Smooth muscle cell (in vitro differentiated cells): ENCODE measurements around the gene CAMSAP1. TPM values are rescaled to one million over a fixed set of nuclear protein-coding genes. Genes with fewer than 3 reads are reported as not detected.

Experiments
- DNase-seq: peaks from one replicate; lab custom pipeline; 2025; ENCODE audit not compliant: unreplicated experiment; lab: John Stamatoyannopoulos, UW
- H2AFZ ChIP-seq: fragments of 200-600 bp; sonication (generic); 2 replicates; pipeline ENCODE4 v1.6.0; 2016; ENCODE audit warnings: antibody characterized with exemption, low read depth, mild to moderate bottlenecking
- H3F3A ChIP-seq: fragments of 200-600 bp; sonication (generic); 2 replicates; pipeline ENCODE4 v1.6.0; 2017; ENCODE audit warnings: antibody characterized with exemption, low read depth
- H3K27ac ChIP-seq: fragments of 200-600 bp; sonication (generic); 2 replicates; pipeline ENCODE4 v1.5.1; 2016; ENCODE audit warnings: low read depth, mild to moderate bottlenecking
- H3K27me3 ChIP-seq: fragments of 200-600 bp; sonication (generic); 2 replicates; pipeline ENCODE4 v1.6.1; 2016; ENCODE audit warnings: low read depth, mild to moderate bottlenecking
- H3K36me3 ChIP-seq: fragments of 200-600 bp; sonication (generic); 2 replicates; pipeline ENCODE4 v1.5.1; 2016; ENCODE audit warnings: low read depth
- H3K4me1 ChIP-seq: fragments of 200-600 bp; sonication (generic); 2 replicates; pipeline ENCODE4 v1.5.1; 2016; ENCODE audit warnings: low read depth
- H3K4me2 ChIP-seq: fragments of 200-600 bp; sonication (generic); 2 replicates; pipeline ENCODE4 v1.6.0; 2016; ENCODE audit warnings: mild to moderate bottlenecking
- H3K4me3 ChIP-seq: fragments of 200-600 bp; sonication (generic); 2 replicates; pipeline ENCODE4 v1.5.1; 2016; ENCODE audit warnings: mild to moderate bottlenecking
- H3K79me2 ChIP-seq: fragments of 200-600 bp; sonication (generic); 2 replicates; pipeline ENCODE4 v1.6.0; 2016; ENCODE audit warnings: low read depth, mild to moderate bottlenecking
- H3K9ac ChIP-seq: fragments of 200-600 bp; sonication (generic); 2 replicates; pipeline ENCODE4 v1.6.0; 2016; ENCODE audit warnings: low read depth
- H3K9me3 ChIP-seq: fragments of 200-600 bp; sonication (generic); replicated peaks from 2 replicates; pipeline ENCODE4 v1.5.1; 2016; ENCODE audit warnings: low read depth
- H4K20me1 ChIP-seq: fragments of 200-600 bp; sonication (generic); 2 replicates; pipeline ENCODE4 v1.6.0; 2016; ENCODE audit warnings: low read depth
- CTCF ChIP-seq: fragments of 200-600 bp; sonication (generic); IDR thresholded peaks from 2 replicates; pipeline ENCODE4 v1.5.1; 2017; ENCODE audit warnings: borderline replicate concordance, mild to moderate bottlenecking, antibody characterized with exemption; ENCODE audit not compliant: insufficient read depth, poor library complexity, severe bottlenecking
- WGBS: methylation state at CpG from one replicate; pipeline ENCODE4 v1.1.7; 2016; ENCODE audit warnings: low lambda C conversion rate; 5-methylcytosine and 5-hydroxymethylcytosine counted together
- polyA plus RNA-seq: library from polyadenylated mRNA; unstranded; fragments of >200 nt; fragmentation: Nextera tagmentation; extraction: Ambion mirVana; gene quantifications from 2 replicates; pipeline ENCODE4 v1.2.1, GENCODE V29; 2016
- total RNA-seq: library from RNA; depleted of rRNA; stranded (reverse); fragments of >200 nt; gene quantifications from 2 replicates; pipeline ENCODE4 v1.2.3, GENCODE V29; 2014

CAMSAP1 gene
- total and polyA plus RNA-seq, 2 experiments from 2014 or later: 5.4 to 17.8 TPM

GRCh38 chr9:135878528-135879236, 28.7 kb downstream of the CAMSAP1 start:
- Histone ChIP-seq H3K4me1 (no peaks in the 10 kb centered on the region), H3K4me2 (no peak overlapping the region), H4K20me1 (peaks cover 100% of the 10 kb centered on the region), H2AFZ (no peak overlapping the region), H3F3A (no peaks in the 10 kb centered on the region), H3K9ac (no peak overlapping the region), H3K27me3 (no peaks in the 10 kb centered on the region), H3K27ac (no peak overlapping the region), H3K9me3 (no peaks in the 10 kb centered on the region), H3K79me2 (peaks cover 98% of the 10 kb centered on the region), H3K4me3 (no peak overlapping the region), H3K36me3 (no peaks in the 10 kb centered on the region)
- WGBS: 88% methylated on average over 18 of the region's 18 CpGs
- no peak for DNase-seq
- TF ChIP-seq CTCF: no peak

GRCh38 chr9:135877791-135878527, 29.4 kb downstream of the CAMSAP1 start:
- H3K4me3 ChIP-seq: no peak overlapping the region
- no peak overlapping the region for H3K27ac ChIP-seq
- no peak overlapping the region for H3K4me2 ChIP-seq
- H3K4me1 ChIP-seq: no peaks in the 10 kb centered on the region
- H3K9me3 ChIP-seq: no peaks in the 10 kb centered on the region
- no peak for TF ChIP-seq CTCF
- peaks cover 100% of the 10 kb centered on the region for H4K20me1 ChIP-seq
- WGBS: 91% methylated on average over 11 of the region's 11 CpGs
- no peaks in the 10 kb centered on the region for H3F3A ChIP-seq
- no peak overlapping the region for H3K9ac ChIP-seq
- H3K27me3 ChIP-seq: no peaks in the 10 kb centered on the region
- no peaks in the 10 kb centered on the region for H3K36me3 ChIP-seq
- no peak overlapping the region for H2AFZ ChIP-seq
- no peak for DNase-seq
- peaks cover 98% of the 10 kb centered on the region for H3K79me2 ChIP-seq

GRCh38 chr9:135876936-135877335, 30.4 kb downstream of the CAMSAP1 start:
- no peaks in the 10 kb centered on the region for H3K4me1 ChIP-seq
- no peak overlapping the region for H3K27ac ChIP-seq
- H3F3A ChIP-seq: no peaks in the 10 kb centered on the region
- no peak overlapping the region for H3K4me3 ChIP-seq
- DNase-seq: no peak
- H2AFZ ChIP-seq: no peak overlapping the region
- H3K27me3 ChIP-seq: no peaks in the 10 kb centered on the region
- no peaks in the 10 kb centered on the region for H3K9me3 ChIP-seq
- peaks cover 100% of the 10 kb centered on the region for H4K20me1 ChIP-seq
- 96% methylated on average over 6 of the region's 6 CpGs for WGBS
- H3K9ac ChIP-seq: no peak overlapping the region
- H3K4me2 ChIP-seq: no peak overlapping the region
- no peak for TF ChIP-seq CTCF
- H3K79me2 ChIP-seq: peaks cover 98% of the 10 kb centered on the region
- H3K36me3 ChIP-seq: no peaks in the 10 kb centered on the region
